ENCODE measurements around the gene IL10. TPM values are rescaled to one million over a fixed set of nuclear protein-coding genes. Genes with fewer than 3 reads are reported as not detected.

Gene IL10
- total RNA-seq, 1 donor from 2014 or later, result not detected

DNA sequence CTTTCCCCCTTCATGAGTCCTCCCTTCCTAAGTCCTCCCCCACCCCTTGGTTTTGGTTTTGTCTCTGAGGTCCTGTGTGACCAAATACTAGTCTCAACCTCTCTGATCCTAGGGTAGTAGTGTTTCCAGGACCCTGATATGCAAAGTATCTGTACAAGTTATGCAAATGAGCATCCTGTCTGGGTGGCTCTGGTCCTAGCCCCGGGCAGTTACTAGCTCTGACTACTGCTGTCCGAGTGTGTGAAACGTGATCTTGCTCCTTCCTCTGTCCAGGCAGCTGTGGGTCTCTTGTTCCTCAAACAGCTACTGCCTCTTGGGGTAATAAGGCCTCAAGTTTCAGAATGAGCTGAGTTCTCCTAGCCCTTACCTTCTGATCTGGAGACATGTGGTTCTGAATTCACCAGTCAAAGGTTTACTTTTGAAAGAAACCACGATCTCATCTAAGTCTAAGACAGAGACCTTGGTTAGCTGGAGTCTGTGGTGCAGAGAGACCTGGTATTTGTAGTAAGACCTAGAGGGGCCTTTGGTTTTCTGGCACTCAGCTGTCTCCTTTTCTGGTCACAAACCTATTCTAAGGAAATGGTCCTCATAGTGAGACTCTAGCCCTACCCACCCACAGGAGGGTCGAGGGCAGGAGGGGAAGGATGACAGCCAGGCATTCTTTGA lies 32.8 kb downstream of the IL10 start:
- no peaks in the 10 kb centered on the region for H3K9me3 Mint-ChIP-seq (ENCODE audit: unreplicated experiment)
- TF ChIP-seq, protein P1, sequence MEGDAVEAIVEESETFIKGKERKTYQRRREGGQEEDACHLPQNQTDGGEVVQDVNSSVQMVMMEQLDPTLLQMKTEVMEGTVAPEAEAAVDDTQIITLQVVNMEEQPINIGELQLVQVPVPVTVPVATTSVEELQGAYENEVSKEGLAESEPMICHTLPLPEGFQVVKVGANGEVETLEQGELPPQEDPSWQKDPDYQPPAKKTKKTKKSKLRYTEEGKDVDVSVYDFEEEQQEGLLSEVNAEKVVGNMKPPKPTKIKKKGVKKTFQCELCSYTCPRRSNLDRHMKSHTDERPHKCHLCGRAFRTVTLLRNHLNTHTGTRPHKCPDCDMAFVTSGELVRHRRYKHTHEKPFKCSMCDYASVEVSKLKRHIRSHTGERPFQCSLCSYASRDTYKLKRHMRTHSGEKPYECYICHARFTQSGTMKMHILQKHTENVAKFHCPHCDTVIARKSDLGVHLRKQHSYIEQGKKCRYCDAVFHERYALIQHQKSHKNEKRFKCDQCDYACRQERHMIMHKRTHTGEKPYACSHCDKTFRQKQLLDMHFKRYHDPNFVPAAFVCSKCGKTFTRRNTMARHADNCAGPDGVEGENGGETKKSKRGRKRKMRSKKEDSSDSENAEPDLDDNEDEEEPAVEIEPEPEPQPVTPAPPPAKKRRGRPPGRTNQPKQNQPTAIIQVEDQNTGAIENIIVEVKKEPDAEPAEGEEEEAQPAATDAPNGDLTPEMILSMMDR (IDR thresholded peaks at IDR 0.05), result no peak
- H3K36me3 Mint-ChIP-seq (ENCODE audit: unreplicated experiment), result peaks cover 5% of the 10 kb centered on the region
- H3K27me3 Mint-ChIP-seq (ENCODE audit: unreplicated experiment), result no peaks in the 10 kb centered on the region
- no peak overlapping the region for H3K4me3 Mint-ChIP-seq (ENCODE audit: unreplicated experiment)
- peaks cover 16% of the 10 kb centered on the region for H3K4me1 Mint-ChIP-seq (ENCODE audit: unreplicated experiment)
- H3K27ac Mint-ChIP-seq (ENCODE audit: unreplicated experiment), result no peak overlapping the region
- DNase-seq (ENCODE audit: extremely low spot score, unreplicated experiment), result no peak

DNA sequence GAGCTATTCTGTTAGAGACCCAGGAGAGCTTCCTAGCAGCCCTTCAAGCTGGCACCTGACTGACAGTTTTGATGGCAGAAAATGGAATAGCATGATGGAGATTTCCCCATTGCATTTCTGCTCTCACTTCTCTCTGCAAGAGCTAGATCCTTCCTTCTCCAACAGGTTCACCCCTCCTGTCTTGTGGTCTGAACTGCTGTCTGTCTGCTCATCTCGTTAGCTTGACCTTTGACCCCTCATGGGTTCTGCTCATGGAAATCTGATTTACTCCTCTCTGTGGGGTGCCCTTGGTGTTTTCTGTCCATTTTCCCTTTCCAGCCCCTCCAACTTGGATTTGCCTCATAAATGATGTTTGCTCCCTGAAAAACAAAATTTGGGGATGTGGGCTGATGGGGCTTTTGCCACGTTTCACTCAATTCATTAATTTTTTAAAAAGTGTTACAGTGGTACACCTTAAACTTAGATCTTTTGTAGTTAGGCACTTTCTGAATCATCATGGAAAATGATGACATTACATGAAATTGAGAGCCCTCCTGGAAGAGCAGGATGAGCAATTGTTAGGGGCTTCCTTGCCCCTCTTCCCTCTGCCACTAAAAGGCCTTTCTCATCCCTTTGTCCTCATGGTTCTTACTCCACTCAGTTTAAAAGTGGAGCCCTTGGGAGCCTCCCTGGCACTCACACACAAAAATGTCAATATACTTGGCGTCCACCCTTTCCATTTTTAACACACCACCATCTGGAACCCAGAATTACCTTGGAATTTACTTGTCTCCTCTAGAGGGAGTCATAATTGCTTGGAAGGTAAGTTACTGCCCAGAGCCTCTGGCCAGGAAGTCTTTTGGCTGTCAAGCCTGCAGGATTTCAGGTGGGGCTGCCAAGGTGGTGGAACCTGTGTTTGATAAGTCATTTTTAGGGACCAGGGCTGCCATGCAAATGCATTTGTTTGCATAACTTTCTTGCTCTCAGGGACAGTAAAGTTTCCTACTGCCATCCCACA lies 33.6 kb downstream of the IL10 start:
- Mint-ChIP-seq H3K4me1 (ENCODE audit: unreplicated experiment) (peaks cover 16% of the 10 kb centered on the region), H3K4me3 (ENCODE audit: unreplicated experiment) (no peak overlapping the region), H3K36me3 (ENCODE audit: unreplicated experiment) (peaks cover 5% of the 10 kb centered on the region), H3K27ac (ENCODE audit: unreplicated experiment) (no peak overlapping the region), H3K9me3 (ENCODE audit: unreplicated experiment) (no peaks in the 10 kb centered on the region), H3K27me3 (ENCODE audit: unreplicated experiment) (no peaks in the 10 kb centered on the region)
- DNase-seq (ENCODE audit: extremely low spot score, unreplicated experiment), result no peak
- TF ChIP-seq, protein P1 (IDR thresholded peaks at IDR 0.05), result peak; percentile 38

DNA sequence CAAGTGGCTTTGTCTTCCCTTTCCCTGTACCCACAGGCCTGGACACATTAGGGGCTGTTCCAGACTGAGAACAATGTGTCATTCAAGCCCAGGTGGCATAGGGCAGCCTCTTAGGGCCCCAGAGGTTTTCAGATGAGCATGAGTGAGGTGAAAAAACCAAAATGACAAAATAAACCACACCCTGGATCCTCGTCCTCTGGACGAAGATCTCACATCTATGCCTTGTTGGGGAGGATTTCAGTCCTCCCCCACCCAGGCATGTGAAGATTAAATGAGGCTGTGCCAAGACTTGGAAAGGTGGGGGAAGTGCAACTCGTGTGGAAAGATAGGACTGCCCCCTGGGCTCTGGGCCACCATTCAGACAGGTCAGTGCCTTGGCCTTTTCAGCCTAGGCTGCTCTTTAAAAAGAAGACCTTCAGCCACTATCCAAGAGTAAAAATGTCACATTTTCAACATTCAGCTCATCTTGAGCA lies 34.5 kb downstream of the IL10 start:
- no peaks in the 10 kb centered on the region for H3K9me3 Mint-ChIP-seq (ENCODE audit: unreplicated experiment)
- H3K4me1 Mint-ChIP-seq (ENCODE audit: unreplicated experiment), result peaks cover 16% of the 10 kb centered on the region
- TF ChIP-seq, protein P1 (IDR thresholded peaks at IDR 0.05), result no peak
- no peak overlapping the region for H3K4me3 Mint-ChIP-seq (ENCODE audit: unreplicated experiment)
- H3K36me3 Mint-ChIP-seq (ENCODE audit: unreplicated experiment), result peaks cover 5% of the 10 kb centered on the region
- no peaks in the 10 kb centered on the region for H3K27me3 Mint-ChIP-seq (ENCODE audit: unreplicated experiment)
- no peak for DNase-seq (ENCODE audit: extremely low spot score, unreplicated experiment)
- no peak overlapping the region for H3K27ac Mint-ChIP-seq (ENCODE audit: unreplicated experiment)

DNA sequence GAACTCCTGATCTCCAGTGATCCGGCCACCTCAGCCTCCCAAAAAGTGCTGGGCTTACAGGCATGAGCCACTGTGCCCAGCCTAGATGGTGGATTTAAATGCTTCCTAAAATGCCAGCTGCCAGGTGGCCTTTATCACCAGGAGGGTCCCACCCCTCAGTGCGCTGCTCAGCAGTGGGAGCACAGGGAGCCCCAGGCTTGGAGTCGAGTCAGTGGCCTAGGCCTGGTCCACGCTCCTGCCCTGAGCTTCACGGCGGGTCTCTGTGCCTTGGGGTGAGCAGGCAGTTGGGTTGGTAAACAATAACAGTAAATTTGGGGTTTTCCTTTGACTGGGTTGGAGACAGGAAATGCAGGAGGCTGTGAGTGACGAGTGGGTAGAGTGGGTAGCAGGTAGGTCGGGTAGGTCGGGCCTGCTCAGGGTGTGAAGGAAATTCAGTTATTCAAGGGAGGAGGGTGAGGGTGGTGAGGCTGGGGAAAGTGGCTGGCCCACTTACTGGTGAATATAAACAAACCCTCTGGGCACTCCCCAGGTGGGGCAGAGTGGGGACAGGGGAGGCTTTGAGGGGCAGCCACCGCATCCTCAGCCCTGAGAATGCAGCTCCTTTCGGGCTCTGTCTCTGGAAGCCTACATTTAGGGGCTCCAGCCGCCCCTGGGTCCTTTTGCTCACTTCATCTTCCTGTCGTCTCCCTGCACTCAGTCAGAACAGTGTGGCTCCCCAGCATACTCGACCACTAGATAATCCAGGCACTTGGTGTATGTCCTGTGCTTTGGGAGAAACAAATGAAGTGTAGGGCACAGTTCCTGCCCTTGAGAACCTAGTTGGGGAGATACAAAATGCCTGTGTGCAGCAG lies 35.2 kb downstream of the IL10 start:
- Mint-ChIP-seq H3K27ac (ENCODE audit: unreplicated experiment) (no peak overlapping the region), H3K9me3 (ENCODE audit: unreplicated experiment) (no peaks in the 10 kb centered on the region), H3K4me1 (ENCODE audit: unreplicated experiment) (peaks cover 16% of the 10 kb centered on the region), H3K4me3 (ENCODE audit: unreplicated experiment) (no peak overlapping the region), H3K36me3 (ENCODE audit: unreplicated experiment) (peaks cover 10% of the 10 kb centered on the region), H3K27me3 (ENCODE audit: unreplicated experiment) (no peaks in the 10 kb centered on the region)
- TF ChIP-seq, protein P1 (IDR thresholded peaks at IDR 0.05), result no peak
- DNase-seq (ENCODE audit: extremely low spot score, unreplicated experiment), result no peak
